CD4-positive, alpha-beta T cell treated with Interleukin-12 subunit alpha and Interleukin-12 subunit beta, for 1 hour (primary cell): ENCODE data around the gene MCOLN3.
A peak's percentile ranks its signal among the peaks of the same experiment; 100 is the strongest.

Source experiments
- DNase-seq: peaks from one replicate; pipeline ENCODE4 v3.0.0-alpha.2; 2020

MCOLN3 gene

GRCh38 chr1:85048296-85049064 is at the start of gene MCOLN3:
TSS of gene MCOLN3 (minus strand) at chr1:85048500. CDS start at chr1:85045360, 3,140 bp downstream.
- peak; percentile 47 for DNase-seq

GRCh38 chr1:85093644-85094043 is 45.3 kb upstream of the MCOLN3 start:
- DNase-seq: no peak

GRCh38 chr1:85091671-85092280 is 43.5 kb upstream of the MCOLN3 start:
- DNase-seq: peak; percentile 2

- peak; percentile 19 for DNase-seq
Measured at GRCh38 chr1:85090225-85090624, 41.9 kb upstream of the MCOLN3 start.

GRCh38 chr1:85089203-85089602 is 40.9 kb upstream of the MCOLN3 start:
- no peak for DNase-seq

- DNase-seq: no peak
Measured at GRCh38 chr1:85088408-85088784, 40.1 kb upstream of the MCOLN3 start.

GRCh38 chr1:85087659-85088407 is 39.5 kb upstream of the MCOLN3 start:
- no peak for DNase-seq

- DNase-seq: no peak
Measured at GRCh38 chr1:85085417-85085816, 37.1 kb upstream of the MCOLN3 start.

- peak; percentile 12 for DNase-seq
Measured at GRCh38 chr1:85078903-85079302, 30.6 kb upstream of the MCOLN3 start.

- DNase-seq: no peak
Measured at GRCh38 chr1:85074365-85074964, 26.2 kb upstream of the MCOLN3 start.

GRCh38 chr1:85070972-85071492 is 22.7 kb upstream of the MCOLN3 start:
- DNase-seq: no peak

- no peak for DNase-seq
Measured at GRCh38 chr1:85068846-85069245, 20.5 kb upstream of the MCOLN3 start.

- DNase-seq: no peak
Measured at GRCh38 chr1:85065550-85065949, 17.2 kb upstream of the MCOLN3 start.

GRCh38 chr1:85062425-85063026 is 14.2 kb upstream of the MCOLN3 start:
- DNase-seq: no peak

GRCh38 chr1:85061711-85062424 is 13.6 kb upstream of the MCOLN3 start:
- DNase-seq: peak; percentile 94

GRCh38 chr1:85060038-85060437 is 11.7 kb upstream of the MCOLN3 start:
- DNase-seq: no peak

GRCh38 chr1:85059563-85059962 is 11.3 kb upstream of the MCOLN3 start:
- DNase-seq: no peak

- DNase-seq: no peak
Measured at GRCh38 chr1:85058786-85059185, 10.5 kb upstream of the MCOLN3 start.

- DNase-seq: no peak
Measured at GRCh38 chr1:85058311-85058710, 10.0 kb upstream of the MCOLN3 start.

GRCh38 chr1:85054664-85055063 is 6.4 kb upstream of the MCOLN3 start:
- DNase-seq: no peak

GRCh38 chr1:85049735-85050166 is 1.5 kb upstream of the MCOLN3 start:
- no peak for DNase-seq
